Stimulated activated naive B cell treated with anti-CD40 and anti-IgM and Interleukin-4, amounts not matched to agents 10 μg/mL and 1 μg/mL and 100 μg/mL, for 72 hours (primary cell): ENCODE results near the gene IL31.
"Not testable (repeated sequence)": the region's sequence is repeated elsewhere in the genome, so short reads cannot be mapped to it uniquely, and the experiment has no call there.

ENCODE experiments used
- ATAC-seq, 2 donors: fragments of 150-1000 bp; cut with Tn5 transposase; replicated peaks; 2 replicates each; pipeline ENCODE4 v1.10.0; 2021; ENCODE audit warnings: moderate library complexity in 1 of 2
- DNase-seq: peaks from one replicate; pipeline ENCODE4 v3.0.0; 2021
- H3K27ac Mint-ChIP-seq: one replicate; pipeline ENCODE4 v1.8.0; 2022; ENCODE audit warnings: mild to moderate bottlenecking, mixed read lengths
- H3K27me3 Mint-ChIP-seq, 2 donors: one replicate each; pipeline ENCODE4 v1.8.0; 2022; ENCODE audit warnings: mixed read lengths in 2 of 2
- H3K36me3 Mint-ChIP-seq, 2 donors: one replicate each; pipeline ENCODE4 v1.8.0; 2022; ENCODE audit warnings: mixed read lengths in 2 of 2, mild to moderate bottlenecking in 1 of 2
- H3K4me1 Mint-ChIP-seq, 2 donors: one replicate each; pipeline ENCODE4 v1.8.0; 2022; ENCODE audit warnings: mixed read lengths in 2 of 2, mild to moderate bottlenecking in 1 of 2
- H3K4me3 Mint-ChIP-seq, 2 donors: one replicate each; pipeline ENCODE4 v1.8.0; 2022; ENCODE audit warnings: mild to moderate bottlenecking in 2 of 2, mixed read lengths in 2 of 2, moderate library complexity in 1 of 2
- H3K9me3 Mint-ChIP-seq, 2 donors: one replicate each; pipeline ENCODE4 v1.8.0; 2022; ENCODE audit warnings: mixed read lengths in 2 of 2, mild to moderate bottlenecking in 1 of 2

The IL31 gene

DNA sequence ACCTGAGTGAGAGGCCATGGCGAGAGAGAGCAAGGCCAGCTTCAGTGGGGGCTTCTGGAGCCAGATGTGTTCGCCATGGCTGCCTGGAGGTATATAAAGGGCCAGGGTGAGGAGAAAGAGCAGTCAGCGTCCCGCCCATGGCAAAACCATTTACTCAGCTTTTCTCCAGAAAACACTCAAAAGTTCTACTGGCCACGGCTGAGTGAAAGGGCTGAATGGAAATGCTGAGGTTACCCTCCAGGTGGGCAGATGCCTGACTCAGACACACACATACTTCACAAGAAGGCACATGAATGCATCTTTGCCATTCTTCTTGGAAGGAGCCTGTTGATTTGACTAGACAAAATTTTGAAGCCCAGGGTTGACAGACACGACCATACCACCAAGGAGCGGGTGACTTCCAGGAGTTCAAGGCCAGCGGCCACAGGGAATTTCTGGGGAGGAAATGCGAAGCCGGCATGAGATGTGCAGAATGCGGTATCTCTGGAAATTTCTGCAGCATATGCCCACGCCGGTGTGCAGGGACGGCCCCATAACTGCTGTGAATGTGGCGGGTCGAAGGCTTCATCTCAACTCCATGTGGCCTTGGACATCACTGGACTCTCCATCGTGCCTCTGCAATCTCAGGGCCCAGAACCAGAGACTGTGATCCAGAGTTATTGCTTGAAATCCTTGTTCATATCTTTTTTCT lies at the start of gene IL31:
Gene IL31 (minus strand): TSS at position 67 of the 691 bp plus-strand sequence. CDS start 49 bp downstream, at position 18.
- Mint-ChIP-seq H3K36me3 (no peaks in the 10 kb centered on the region), H3K27me3 (peaks cover 1 to 15% of the 10 kb centered on the region in 2 donors), H3K4me1 (no peaks in the 10 kb centered on the region), H3K4me3 (no peak within 1 kb of the TSS), H3K27ac (no peak within 1 kb of the TSS), H3K9me3 (no peaks in the 10 kb centered on the region)
- DNase-seq (no peak), ATAC-seq (peak; percentile 31 to 69)

DNA sequence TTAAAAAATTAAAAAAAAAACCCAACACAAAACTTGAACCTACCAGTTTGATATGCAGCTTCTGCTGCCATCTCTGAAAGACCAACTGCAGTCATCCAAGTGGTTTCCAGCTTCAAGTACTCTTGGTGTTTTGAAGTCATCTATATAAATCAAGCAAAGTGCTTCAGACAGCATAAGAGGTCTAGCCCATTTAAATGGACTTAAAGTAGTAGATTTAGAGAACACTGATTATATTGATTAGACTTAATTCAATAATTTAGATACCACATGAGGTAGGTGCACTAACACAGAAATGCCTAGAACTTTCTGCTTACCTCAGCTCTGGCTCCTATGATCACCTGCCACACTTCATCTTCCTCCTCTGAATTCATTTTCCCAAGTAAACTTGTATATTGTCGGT lies 42.4 kb upstream of the IL31 start:
- Mint-ChIP-seq H3K9me3 (no peaks in the 10 kb centered on the region), H3K4me3 (no peak overlapping the region), H3K27ac (no peak overlapping the region), H3K4me1 (peaks cover 2 to 7% of the 10 kb centered on the region in 2 donors), H3K27me3 (no peaks in the 10 kb centered on the region), H3K36me3 (peaks cover 26 to 38% of the 10 kb centered on the region in 2 donors)
- no peak for ATAC-seq
- no peak for DNase-seq

DNA sequence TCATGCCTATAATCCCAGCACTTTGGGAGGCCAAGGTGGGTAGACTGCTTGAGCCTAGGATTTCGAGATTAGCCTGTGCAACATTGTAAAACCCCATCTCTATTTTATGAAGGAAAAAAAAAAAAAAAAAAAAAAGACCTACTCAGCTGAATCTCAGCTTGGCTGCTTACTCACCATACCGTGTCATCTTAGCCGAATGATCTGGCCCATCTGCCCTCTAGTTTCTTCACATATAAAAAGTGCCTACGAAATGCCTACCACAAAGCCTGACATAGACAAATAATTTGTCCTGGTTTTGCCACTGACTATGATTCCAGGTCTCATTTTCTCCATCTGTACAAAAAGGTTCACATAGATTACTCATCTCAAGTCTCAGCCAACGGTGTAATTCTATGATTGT lies 41.8 kb upstream of the IL31 start:
- H3K9me3 Mint-ChIP-seq, result no peaks in the 10 kb centered on the region
- H3K4me3 Mint-ChIP-seq, result no peak overlapping the region
- ATAC-seq (no peak), DNase-seq (no peak)
- H3K27ac Mint-ChIP-seq, result no peak overlapping the region
- H3K4me1 Mint-ChIP-seq, result peaks cover under 1 to 2% of the 10 kb centered on the region in 2 donors
- no peaks in the 10 kb centered on the region for H3K27me3 Mint-ChIP-seq
- peaks cover 29 to 41% of the 10 kb centered on the region in 2 donors for H3K36me3 Mint-ChIP-seq

DNA sequence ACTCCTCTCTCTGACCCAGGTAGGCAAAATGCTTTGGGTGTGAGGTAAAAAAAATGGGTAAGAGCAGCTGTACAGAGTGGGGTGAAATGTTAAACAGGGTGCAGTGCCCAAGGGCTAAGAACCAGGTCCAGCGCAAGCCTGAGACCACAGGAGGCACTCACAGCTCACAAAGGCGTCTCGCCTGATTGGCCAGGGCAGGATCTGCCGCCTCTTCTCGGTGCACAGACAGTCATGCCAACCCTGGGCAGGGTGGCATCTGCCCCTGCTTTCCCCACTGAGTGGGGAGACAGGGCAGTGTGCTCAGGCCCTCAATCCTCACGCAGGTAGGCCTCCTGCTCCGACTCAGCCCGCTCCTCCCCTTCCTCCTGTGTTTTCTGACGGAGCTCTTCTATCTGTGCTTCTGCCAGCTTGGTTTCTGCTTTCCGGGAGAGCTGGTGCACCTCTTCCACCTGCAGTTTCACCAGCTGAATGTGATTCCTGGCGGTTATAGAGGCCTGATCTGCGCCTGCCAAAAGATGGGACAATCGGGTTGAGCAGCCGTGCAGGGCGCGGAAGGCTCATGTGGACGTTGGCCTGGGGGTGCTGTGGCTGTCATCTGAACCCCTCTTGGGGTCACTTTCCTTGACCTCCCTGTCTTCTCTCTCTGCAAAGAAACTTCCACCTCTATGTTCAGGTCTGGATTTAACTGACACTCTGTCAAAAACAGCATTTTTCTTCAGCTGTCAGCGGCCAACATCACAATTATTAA lies 34.2 kb upstream of the IL31 start:
- H3K4me3 Mint-ChIP-seq, result no peak overlapping the region
- no peak overlapping the region for H3K27ac Mint-ChIP-seq
- no peak for DNase-seq
- H3K36me3 Mint-ChIP-seq, result peaks cover 14 to 31% of the 10 kb centered on the region in 2 donors
- no peak for ATAC-seq
- peaks cover 9 to 17% of the 10 kb centered on the region in 2 donors for H3K4me1 Mint-ChIP-seq
- H3K27me3 Mint-ChIP-seq, result peaks cover 12 to 14% of the 10 kb centered on the region in 2 donors
- no peaks in the 10 kb centered on the region for H3K9me3 Mint-ChIP-seq

DNA sequence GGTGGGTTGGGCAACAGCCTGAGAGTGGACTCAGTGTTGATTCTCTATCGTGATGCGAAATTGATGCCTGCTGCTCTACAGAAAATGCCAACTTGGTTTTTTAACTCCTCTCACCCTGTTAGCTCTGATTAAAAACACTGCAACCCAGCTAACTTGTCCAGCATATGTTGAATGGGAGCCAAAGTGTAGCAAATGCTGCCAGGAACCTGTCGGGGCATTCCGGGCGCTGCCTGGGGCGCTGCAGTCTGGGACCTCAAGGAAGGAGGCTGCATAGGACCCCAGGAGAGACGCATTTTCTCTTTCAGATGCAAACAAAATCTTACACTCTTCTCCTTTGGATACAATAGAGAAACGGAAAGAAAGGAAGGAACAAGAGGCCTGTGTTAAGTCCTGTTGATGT lies 33.4 kb upstream of the IL31 start:
- H3K9me3 Mint-ChIP-seq, result no peaks in the 10 kb centered on the region
- peaks cover 10 to 30% of the 10 kb centered on the region in 2 donors for H3K36me3 Mint-ChIP-seq
- peak overlapping the region; percentile 47 for H3K27ac Mint-ChIP-seq
- no peak for ATAC-seq
- DNase-seq, result no peak
- H3K27me3 Mint-ChIP-seq, result peaks cover 15 to 22% of the 10 kb centered on the region in 2 donors
- H3K4me3 Mint-ChIP-seq, result no peak overlapping the region
- H3K4me1 Mint-ChIP-seq, result peaks cover 12 to 21% of the 10 kb centered on the region in 2 donors

DNA sequence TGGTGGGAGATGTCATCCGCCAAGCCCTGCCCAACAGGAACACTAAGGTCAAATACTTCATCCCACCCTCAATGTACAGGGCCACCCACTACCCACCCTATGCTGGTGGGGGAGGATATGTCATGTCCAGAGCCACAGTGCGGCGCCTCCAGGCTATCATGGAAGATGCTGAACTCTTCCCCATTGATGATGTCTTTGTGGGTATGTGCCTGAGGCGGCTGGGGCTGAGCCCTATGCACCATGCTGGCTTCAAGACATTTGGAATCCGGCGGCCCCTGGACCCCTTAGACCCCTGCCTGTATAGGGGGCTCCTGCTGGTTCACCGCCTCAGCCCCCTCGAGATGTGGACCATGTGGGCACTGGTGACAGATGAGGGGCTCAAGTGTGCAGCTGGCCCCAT lies 33.0 kb upstream of the IL31 start:
- ATAC-seq, result no peak
- peaks cover 10 to 26% of the 10 kb centered on the region in 2 donors for H3K36me3 Mint-ChIP-seq
- H3K27me3 Mint-ChIP-seq, result peaks cover 15 to 23% of the 10 kb centered on the region in 2 donors
- H3K4me3 Mint-ChIP-seq, result no peak overlapping the region
- peaks cover 12 to 21% of the 10 kb centered on the region in 2 donors for H3K4me1 Mint-ChIP-seq
- no peaks in the 10 kb centered on the region for H3K9me3 Mint-ChIP-seq
- no peak overlapping the region for H3K27ac Mint-ChIP-seq
- no peak for DNase-seq

DNA sequence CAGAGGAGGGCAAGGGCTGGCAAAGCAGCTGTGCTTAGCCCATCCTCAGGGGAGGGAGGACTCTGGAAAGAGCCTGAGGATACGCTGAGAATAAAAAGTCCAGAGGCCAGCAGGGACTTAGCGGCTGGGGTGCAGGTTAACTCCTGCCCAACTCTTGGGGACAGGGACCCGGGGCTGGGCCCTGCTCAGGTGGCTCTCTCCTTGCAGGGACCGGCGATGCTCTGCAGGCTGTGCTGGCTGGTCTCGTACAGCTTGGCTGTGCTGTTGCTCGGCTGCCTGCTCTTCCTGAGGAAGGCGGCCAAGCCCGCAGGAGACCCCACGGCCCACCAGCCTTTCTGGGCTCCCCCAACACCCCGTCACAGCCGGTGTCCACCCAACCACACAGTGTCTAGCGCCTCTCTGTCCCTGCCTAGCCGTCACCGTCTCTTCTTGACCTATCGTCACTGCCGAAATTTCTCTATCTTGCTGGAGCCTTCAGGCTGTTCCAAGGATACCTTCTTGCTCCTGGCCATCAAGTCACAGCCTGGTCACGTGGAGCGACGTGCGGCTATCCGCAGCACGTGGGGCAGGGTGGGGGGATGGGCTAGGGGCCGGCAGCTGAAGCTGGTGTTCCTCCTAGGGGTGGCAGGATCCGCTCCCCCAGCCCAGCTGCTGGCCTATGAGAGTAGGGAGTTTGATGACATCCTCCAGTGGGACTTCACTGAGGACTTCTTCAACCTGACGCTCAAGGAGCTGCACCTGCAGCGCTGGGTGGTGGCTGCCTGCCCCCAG lies 32.3 kb upstream of the IL31 start:
- Mint-ChIP-seq H3K27ac (peak overlapping the region; percentile 69), H3K27me3 (peaks cover 19 to 29% of the 10 kb centered on the region in 2 donors), H3K4me3 (no peak overlapping the region), H3K4me1 (peaks cover 12 to 21% of the 10 kb centered on the region in 2 donors), H3K9me3 (no peaks in the 10 kb centered on the region), H3K36me3 (peaks cover 10 to 25% of the 10 kb centered on the region in 2 donors)
- ATAC-seq (no peak), DNase-seq (no peak)

DNA sequence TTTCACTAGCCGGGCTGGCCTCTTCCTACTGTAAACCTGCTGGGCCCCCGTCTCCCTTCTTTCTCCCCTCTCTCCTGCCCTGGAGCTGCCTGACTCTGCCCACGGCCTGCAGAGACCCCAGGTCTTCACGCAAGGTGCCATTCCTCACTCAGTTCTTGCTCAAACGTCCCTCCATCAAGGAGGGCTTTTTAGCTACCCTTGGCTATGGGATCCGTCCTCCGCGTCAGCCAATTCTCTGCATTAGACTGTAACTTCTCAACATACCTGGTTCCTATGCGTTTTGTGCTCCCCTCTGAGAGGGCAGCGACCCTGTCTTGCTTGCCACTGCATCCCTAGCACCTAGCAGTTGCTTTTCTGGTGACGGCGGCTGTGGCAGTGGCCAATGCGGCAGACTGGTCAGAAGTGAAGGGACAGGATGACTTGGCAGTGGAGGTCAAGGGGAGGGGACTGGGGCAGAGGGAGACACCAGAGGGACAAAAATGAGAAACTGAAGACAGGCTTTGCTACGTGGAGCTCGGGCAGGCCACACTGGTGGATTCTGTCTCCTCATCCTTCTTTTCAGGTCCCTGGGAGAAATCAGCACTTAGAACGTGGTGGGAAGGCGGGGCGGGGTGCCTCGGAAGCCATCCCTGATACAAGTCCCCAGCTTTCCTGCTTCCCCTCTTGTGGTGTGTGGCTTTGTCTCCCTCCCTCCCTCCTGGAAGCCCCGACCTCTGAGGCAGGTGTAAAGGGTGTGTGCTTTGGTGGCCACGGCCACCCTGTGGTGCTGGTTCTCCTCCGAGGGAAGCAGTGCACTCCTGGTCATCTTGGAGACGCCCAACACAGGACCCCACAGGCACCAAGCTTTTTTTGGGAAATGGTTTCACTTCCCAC lies 31.3 kb upstream of the IL31 start:
- ATAC-seq (no peak), DNase-seq (no peak)
- H3K27ac Mint-ChIP-seq, result no peak overlapping the region
- peaks cover 12 to 21% of the 10 kb centered on the region in 2 donors for H3K4me1 Mint-ChIP-seq
- H3K27me3 Mint-ChIP-seq, result peaks cover 29 to 39% of the 10 kb centered on the region in 2 donors
- H3K4me3 Mint-ChIP-seq, result peak overlapping the region; percentile 3 to 54
- no peaks in the 10 kb centered on the region for H3K9me3 Mint-ChIP-seq
- peaks cover 7 to 21% of the 10 kb centered on the region in 2 donors for H3K36me3 Mint-ChIP-seq

DNA sequence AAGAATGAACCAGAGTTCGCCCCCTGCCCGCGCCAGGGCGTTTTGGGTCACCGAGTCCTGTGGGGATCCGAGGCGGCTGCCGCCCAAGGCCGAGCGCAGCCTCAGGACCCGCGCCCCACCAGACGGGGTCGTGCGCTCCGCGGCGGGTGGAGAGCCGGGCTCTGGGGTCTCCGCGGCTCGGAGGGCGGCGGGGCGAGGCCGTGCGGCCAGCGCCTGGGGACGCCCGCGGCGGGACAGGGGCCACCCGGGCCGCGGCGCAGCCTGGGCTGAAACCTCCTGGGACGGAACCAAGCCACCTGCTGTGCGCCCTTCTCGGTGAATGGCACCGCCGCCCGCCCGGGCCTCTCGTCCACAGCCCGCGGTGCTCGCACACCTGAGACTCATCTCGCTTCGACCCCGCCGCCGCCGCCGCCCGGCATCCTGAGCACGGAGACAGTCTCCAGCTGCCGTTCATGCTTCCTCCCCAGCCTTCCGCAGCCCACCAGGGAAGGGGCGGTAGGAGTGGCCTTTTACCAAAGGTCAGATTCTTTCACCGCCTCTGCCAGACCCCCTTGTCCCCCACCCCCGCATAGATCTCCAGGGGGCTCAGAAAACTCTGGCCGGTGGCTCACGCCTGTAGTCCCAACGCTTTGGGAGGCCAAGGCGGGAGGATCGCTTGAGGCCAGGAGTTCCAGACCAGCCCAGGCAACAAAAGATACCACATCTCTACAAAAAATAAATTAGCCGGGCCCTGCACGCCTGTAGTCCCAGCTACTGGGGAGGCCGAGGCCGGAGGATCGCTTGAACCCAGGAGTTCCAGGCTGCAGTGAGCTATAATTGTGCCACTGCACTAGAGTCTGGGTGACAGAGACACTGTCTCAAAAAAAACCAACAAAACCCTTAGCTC lies 30.4 kb upstream of the IL31 start:
- Mint-ChIP-seq H3K4me3 (peak overlapping the region; percentile 54 to 70), H3K36me3 (peaks cover 7 to 21% of the 10 kb centered on the region in 2 donors), H3K27ac (peak overlapping the region; percentile 34), H3K9me3 (no peaks in the 10 kb centered on the region), H3K27me3 (peaks cover 37 to 48% of the 10 kb centered on the region in 2 donors), H3K4me1 (peaks cover 12 to 21% of the 10 kb centered on the region in 2 donors)
- DNase-seq (no peak), ATAC-seq (peak; percentile 34 to 43)

DNA sequence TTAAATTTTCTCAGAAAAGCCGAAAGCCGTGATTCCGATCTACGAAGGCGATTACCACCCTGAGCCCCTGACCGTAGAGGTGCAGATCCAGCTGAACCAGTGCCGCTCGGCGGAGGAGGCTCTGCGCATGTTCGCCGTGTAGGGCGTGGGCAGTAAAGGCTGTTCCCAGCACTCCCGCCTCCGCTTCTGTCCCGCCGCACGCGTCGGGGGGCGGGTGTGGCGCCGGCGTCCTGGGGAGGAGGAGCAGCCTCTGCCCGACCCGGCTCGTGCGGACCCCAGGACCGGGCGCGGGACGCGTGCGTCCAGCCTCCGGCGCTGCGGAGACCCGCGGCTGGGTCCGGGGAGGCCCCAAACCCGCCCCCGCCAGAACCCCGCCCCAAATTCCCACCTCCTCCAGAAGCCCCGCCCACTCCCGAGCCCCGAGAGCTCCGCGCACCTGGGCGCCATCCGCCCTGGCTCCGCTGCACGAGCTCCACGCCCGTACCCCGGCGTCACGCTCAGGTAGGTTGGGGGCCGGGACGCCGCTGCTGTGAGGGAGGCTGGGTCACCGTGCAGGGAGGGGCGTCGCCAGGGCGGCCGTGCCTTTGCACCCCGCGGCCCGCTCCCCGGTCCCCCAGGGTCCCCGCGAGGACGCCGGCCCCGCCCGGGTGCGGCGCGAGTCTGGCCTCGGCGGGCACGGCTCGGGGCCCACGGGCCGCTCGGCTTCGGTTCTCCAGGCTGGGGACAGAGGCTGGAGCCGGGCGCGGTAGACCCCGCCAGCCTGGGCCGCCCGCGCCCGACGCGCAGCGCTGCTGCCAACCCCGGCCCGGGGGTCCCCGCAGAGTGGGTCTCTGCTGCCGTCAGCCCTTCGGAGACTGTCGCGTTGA lies 29.5 kb upstream of the IL31 start, which contains the start of gene B3GNT4:
Gene B3GNT4 (plus strand): TSS at position 409 of the 866 bp plus-strand sequence. CDS start 910 bp downstream, outside the sequence.
- Mint-ChIP-seq H3K27ac (peak within 1 kb of the TSS; percentile 62), H3K4me3 (peak within 1 kb of the TSS; percentile 82 to 83), H3K27me3 (peaks cover 37 to 54% of the 10 kb centered on the region in 2 donors), H3K9me3 (no peaks in the 10 kb centered on the region), H3K4me1 (peaks cover 12 to 21% of the 10 kb centered on the region in 2 donors), H3K36me3 (peaks cover 7 to 19% of the 10 kb centered on the region in 2 donors)
- no peak for DNase-seq
- ATAC-seq, result peak; percentile 58 to 67

DNA sequence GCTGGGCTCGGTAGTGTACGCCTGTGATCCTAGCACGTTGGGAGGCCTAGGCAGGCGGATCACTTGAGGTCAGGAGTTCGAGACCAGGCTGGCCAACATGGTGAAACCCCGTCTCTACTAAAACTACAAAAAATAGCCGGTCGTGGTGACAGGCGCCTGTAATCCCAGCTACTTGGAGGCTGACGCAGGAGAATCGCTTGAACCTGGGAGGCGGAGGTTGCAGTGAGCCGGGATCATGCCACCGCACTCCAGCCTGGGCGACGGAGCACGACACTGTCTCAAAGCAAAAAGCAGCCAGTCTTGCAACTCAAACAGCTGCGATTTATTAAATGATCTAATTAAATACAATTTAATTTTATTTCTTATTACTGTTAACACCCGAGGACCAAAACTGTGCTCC lies 28.8 kb upstream of the IL31 start:
- ATAC-seq, H3K9me3 Mint-ChIP-seq, DNase-seq: not testable (repeated sequence)
- Mint-ChIP-seq H3K4me1 (peaks cover 12 to 22% of the 10 kb centered on the region in 2 donors), H3K27ac (peak overlapping the region; percentile 62), H3K4me3 (peak overlapping the region; percentile 82 to 83), H3K27me3 (peaks cover 42 to 54% of the 10 kb centered on the region in 2 donors), H3K36me3 (peaks cover 6 to 12% of the 10 kb centered on the region in 2 donors)

DNA sequence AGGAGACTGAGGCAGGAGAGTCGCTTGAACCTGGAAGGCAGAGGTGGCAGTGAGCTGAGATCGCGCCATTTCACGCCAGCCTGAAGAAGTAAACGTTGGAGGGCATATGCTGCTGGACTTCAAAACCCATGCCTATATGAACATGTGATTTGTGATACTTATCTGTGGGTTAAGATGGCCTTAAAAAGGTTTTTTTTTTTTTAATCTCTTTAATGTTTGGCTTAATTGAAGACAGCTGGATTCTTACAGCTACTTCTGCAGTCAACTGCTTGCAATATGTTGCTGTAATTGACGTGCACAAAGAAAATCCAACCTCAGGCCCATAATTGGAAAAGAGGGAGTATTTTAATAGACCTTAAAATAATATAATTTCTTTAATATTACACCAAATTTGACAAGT lies 28.0 kb upstream of the IL31 start:
- Mint-ChIP-seq H3K27ac (no peak overlapping the region), H3K27me3 (peaks cover 42 to 54% of the 10 kb centered on the region in 2 donors), H3K4me1 (peaks cover 16 to 30% of the 10 kb centered on the region in 2 donors), H3K36me3 (peaks cover 6% of the 10 kb centered on the region in 2 donors), H3K9me3 (no peaks in the 10 kb centered on the region), H3K4me3 (no peak overlapping the region)
- DNase-seq, result no peak
- no peak for ATAC-seq
